ENCODE data around the gene LEKR1. TPM values are rescaled to one million over a fixed set of nuclear protein-coding genes. Genes with fewer than 3 reads are reported as not detected.
"Not testable (repeated sequence)": the region's sequence is repeated elsewhere in the genome, so short reads cannot be mapped to it uniquely, and the experiment has no call there.

Gene LEKR1
- polyA plus RNA-seq, 4 donors: 0.59 to 4.1 (median 2.4) TPM

GRCh38 chr3:156897851-156898250 lies 71.7 kb downstream of the LEKR1 start:
- DNase-seq (ENCODE audit: low read depth in 4 of 4, low spot score in 3 of 4): not testable (repeated sequence)

DNA sequence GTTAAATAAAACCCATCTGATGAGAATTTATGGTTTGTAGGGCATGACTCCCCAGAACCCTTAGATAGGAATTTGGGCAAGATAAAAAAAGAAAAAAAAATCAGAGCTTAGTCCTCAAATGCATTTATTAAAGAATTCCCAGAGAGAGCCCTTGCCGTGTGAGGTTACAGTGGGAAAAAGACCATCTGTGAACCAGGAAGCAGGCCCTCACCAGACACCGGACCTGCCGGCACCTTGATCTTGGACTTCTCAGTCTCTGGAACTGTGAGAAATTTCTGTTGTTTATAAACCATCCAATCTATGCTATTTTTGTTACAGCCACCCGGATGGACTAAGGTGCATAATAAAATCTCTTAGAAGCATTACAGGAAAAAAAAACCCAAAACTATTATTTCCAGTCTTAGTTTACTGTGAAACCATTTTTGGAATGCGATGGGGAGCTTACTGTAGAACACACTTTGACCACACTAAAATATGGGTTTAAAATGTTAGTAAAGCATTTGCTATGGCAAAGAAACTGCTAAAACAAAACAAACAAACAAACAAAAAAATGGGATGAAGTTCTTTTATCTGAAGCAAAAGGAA lies 72.2 kb downstream of the LEKR1 start:
- no peak for DNase-seq (ENCODE audit: low read depth in 4 of 4, low spot score in 3 of 4)

DNA sequence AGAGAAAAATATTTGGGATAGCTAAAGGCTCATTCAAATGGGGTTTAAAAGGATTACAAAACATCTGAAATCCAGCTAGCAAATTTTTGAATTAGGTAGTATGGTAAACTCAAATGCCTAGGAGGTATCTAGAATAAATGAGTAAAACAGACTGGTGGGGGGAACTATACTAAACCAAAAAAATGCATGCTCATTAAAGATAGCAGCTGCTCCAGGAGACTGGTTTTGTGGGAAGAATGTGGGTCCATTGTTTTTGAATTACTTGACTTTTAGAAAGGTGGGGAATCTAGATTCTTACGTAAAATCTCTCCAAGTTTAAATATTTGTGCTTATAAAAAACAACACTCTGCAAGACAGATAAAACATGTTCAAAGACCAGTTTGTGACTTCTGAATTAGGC lies 73.8 kb downstream of the LEKR1 start:
- DNase-seq (ENCODE audit: low read depth in 4 of 4, low spot score in 3 of 4): no peak

GRCh38 chr3:156902916-156903315 lies 76.8 kb downstream of the LEKR1 start:
- no peak for DNase-seq (ENCODE audit: low read depth in 4 of 4, low spot score in 3 of 4)

DNA sequence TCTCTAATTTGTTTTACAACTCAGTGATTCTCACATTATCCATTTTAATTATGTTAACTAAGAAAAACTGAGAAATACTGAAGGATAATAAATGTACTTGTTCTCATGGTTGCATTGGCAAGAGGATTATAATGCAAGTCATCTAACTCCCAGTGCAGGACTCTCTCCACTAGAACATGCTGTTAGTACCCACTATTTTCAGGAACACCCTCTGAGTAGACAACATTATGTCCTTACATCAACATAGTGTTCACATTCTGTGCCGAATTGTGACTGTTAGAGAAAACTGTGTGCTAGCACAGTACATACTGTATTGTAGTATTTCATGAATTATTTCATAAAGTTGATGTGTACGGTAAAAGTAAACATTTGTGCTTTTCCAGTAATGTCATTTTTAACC lies 80.1 kb downstream of the LEKR1 start:
- DNase-seq (ENCODE audit: low read depth in 4 of 4, low spot score in 3 of 4): no peak

GRCh38 chr3:156908398-156908797 lies 82.2 kb downstream of the LEKR1 start:
- no peak for DNase-seq (ENCODE audit: low read depth in 4 of 4, low spot score in 3 of 4)

DNA sequence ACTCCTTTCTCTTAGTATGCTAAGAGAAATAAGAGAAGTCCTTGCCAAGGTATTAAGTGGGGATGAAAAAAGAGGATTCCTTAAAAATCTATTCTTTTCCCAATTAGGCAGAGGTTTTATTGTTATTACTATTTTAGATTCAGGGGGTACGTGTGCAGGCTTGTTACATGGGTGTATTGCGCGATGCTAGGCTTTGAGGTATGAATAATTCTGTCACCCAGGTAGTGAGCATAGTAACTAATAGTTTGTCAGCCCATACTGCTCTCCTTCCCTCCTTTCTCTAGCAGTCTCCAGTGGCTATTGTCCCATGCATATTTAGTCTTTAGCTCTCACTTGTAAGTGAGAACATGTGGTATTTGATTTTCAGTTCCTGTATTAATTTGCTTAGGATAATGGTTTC lies 83.9 kb downstream of the LEKR1 start:
- DNase-seq (ENCODE audit: low read depth in 4 of 4, low spot score in 3 of 4): no peak

DNA sequence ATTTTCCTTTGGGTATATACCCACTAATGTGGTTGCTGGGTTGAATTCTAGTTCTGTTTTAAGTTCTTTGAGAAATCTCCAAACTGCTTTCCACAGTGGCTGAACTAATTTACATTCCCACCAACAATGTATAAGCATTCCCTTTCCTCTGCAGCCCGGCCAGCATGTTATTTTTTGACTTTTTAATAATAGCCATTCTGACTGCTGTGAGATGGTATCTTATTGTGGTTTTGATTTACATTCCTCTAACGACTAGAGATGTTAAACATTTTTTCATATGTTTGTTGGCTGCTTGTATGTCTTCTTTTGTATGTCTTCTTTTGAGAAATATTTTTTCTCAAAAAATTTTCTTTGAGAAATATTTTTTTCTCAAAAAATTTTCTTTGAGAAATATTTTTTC lies 84.7 kb downstream of the LEKR1 start:
- DNase-seq (ENCODE audit: low read depth in 4 of 4, low spot score in 3 of 4): not testable (repeated sequence)

GRCh38 chr3:156914300-156914699 lies 88.1 kb downstream of the LEKR1 start:
- DNase-seq (ENCODE audit: low read depth in 4 of 4, low spot score in 3 of 4): not testable (repeated sequence)

- no peak for DNase-seq (ENCODE audit: low read depth in 4 of 4, low spot score in 3 of 4)
These were observed 89.2 kb downstream of the LEKR1 start for GRCh38 chr3:156915372-156915771.

GRCh38 chr3:156918746-156919145 lies 92.6 kb downstream of the LEKR1 start:
- DNase-seq (ENCODE audit: low read depth in 4 of 4, low spot score in 3 of 4): no peak

- no peak for DNase-seq (ENCODE audit: low read depth in 4 of 4, low spot score in 3 of 4)
These were observed 93.7 kb downstream of the LEKR1 start for GRCh38 chr3:156919818-156920217.

DNA sequence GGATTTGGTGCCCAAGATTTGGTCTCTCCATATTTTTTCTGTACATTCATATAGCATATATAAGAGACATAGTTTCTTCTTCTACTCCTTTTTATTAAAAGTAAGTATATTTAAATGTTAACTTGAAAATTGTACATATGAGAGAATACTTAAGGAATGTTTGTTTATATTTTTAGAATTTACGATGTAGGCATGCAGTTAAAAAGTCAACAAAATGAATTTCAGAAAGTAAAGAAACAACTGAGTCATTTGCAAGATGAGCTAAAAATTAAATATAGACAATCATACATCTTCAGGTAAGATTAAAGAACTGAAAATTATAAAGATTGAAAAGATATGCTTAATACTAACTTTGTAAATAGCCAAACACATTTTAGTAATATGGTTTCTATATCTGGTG lies 94.2 kb downstream of the LEKR1 start:
- no peak for DNase-seq (ENCODE audit: low read depth in 4 of 4, low spot score in 3 of 4)

GRCh38 chr3:156923349-156923748 lies 97.2 kb downstream of the LEKR1 start:
- no peak for DNase-seq (ENCODE audit: low read depth in 4 of 4, low spot score in 3 of 4)

GRCh38 chr3:156938724-156939123 lies 112.6 kb downstream of the LEKR1 start:
- DNase-seq (ENCODE audit: low read depth in 4 of 4, low spot score in 3 of 4): no peak

DNA sequence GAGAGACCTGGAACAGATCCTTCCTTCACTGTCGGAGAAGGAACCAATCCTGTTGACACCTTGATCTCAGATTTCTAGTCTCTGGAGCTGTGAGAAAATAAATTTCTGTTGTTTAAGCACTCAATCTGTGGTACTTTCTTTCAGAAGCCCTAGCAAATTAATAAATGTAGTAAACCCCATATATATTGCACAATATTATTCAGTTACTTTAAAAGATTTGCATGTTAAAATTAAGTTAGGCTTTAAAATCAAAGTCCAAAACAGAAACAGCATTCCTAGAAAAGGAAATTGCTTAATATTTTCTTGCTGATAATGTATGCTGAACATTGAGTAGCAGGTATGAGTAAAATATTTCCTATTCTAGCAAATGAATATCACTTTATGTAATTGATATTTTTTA lies 113.2 kb downstream of the LEKR1 start:
- DNase-seq (ENCODE audit: low read depth in 4 of 4, low spot score in 3 of 4): no peak

- no peak for DNase-seq (ENCODE audit: low read depth in 4 of 4, low spot score in 3 of 4)
These were observed 115.2 kb downstream of the LEKR1 start for GRCh38 chr3:156941311-156941710.

DNA sequence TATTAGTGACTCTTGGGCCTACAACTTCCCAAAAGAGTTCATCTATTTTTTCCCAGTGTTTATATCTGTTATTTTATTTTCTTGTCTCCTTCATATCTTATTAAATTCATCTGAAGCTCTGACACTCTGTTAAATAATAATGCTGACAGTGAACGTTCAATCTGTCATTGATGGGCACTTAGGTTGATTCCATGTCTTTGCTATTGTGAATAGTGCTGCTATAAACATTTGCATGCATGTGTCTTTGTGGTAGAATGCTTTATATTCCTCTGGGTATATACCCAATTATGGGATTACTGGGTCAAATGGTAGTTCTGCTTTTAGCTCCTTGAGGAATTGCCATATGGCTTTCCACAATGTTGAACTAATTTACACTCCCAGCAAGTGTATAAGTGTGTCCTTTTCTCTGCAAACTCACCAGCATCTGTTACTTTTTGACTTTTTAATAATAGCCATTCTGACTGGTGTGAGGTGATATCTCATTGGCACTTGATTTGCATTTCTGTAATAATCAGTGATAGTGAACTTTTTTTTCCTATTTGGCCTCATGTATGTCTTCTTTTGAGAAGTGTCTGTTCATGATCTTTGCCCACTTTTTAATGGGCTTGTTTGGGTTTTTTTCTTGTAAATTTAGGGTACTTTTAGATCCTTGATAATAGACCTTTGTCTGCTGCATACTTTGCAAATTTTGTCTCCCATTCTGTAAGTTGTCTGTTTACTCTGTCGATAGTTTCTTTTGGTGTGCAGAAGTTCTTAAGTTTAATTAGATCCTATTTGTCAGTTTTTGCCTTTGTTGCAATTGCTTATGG lies 122.5 kb downstream of the LEKR1 start:
- no peak for DNase-seq (ENCODE audit: low read depth in 4 of 4, low spot score in 3 of 4)

GRCh38 chr3:156952011-156952410 lies 125.9 kb downstream of the LEKR1 start:
- no peak for DNase-seq (ENCODE audit: low read depth in 4 of 4, low spot score in 3 of 4)

DNA sequence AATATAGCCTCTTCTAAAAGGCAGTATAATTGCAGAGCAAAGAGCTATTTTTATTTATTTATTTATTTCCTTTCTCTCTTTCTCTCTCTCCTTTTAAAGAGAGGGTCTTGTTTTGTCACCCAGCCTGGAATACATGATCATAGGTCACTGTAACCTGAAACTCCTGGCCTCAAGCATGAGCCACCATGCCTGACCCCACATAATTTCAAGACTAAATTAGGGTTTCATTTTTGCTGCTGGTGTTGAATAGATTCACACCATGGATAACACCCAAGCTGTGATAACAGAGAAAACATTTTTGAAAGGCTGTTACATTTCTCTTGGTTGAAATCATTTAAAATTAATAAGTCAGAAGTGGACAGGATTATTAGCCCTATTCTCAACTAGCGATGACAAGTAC lies 131.6 kb downstream of the LEKR1 start:
- no peak for DNase-seq (ENCODE audit: low read depth in 4 of 4, low spot score in 3 of 4)

- DNase-seq (ENCODE audit: low read depth in 4 of 4, low spot score in 3 of 4): no peak
These were observed 136.9 kb downstream of the LEKR1 start for GRCh38 chr3:156963096-156963495.

DNA sequence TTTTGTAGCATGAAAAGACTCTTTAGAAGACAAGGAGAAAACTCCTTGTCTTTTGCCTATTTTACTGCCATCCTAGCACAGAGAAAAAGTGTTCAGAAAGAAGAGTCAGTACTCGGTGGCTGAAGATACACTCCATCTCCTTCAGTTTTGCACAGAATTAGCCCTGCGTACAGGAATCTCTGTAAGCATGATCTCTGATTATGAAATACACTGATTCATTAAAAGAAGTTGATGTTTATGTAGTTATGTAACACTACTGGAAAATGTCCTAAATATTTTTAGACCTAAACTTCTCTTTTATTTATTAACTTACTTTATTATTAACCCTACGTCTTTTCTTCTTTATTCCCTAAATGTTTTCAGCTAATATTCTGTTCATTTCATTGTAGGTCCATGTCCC lies 138.4 kb downstream of the LEKR1 start:
- DNase-seq (ENCODE audit: low read depth in 4 of 4, low spot score in 3 of 4): no peak
